Inferior parietal cortex (tissue), 1 donor: ENCODE data around the gene CDIP1.
"Not testable (repeated sequence)": the region's sequence is repeated elsewhere in the genome, so short reads cannot be mapped to it uniquely, and the experiment has no call there.

Source experiments
- DNase-seq: peaks from one replicate; pipeline ENCODE4 v3.0.0-alpha.2; 2016; ENCODE audit errors: extremely low spot score

CDIP1 gene

DNA sequence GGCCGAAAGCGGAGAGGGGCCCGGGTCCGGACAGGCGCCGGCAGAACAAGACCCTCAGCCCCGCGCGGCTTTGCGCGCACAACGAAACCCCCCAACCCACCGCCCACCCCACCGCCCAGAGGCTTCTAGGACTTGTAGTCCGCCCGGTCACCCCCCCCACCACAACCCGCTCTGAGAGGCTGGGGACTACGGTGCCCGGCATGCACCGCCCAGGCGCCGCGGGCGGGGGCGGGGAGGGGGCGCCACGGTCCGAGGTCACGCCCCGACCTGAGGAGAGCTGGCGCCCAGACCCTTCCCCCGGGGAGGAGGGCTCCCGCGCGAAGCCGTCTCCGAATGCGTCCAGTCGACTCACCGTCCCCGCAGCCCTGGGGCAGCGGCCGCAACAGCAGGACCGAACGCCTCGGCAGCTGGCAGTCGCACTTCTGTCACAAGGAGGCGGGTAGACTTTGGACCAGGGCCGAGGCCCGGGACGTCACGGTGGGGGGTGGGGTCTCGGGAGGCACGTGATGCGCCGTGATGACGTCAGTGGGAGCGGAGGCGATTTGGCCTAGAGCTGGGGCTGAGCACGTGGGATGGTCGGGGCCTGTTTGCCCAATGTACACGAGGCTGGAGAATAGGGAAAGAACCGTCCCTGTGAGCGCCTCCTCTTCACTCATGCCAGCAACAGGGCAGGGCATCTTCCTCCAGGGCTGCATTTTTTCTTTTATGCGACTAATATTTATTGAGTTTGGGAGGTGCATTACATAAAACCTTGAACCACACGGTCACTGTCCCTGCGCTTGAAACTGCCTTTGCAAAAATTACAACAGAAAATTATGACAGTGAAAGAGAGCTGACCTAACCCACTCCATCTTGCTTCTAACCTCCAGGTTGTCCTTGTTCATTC, at the start of gene CDIP1:
Gene CDIP1, minus strand, starts transcription at position 424 of the 886 bp plus-strand sequence. CDS start 24,643 bp downstream, outside the sequence.
- DNase-seq, result peak; percentile 95

- no peak for DNase-seq
These were observed 47.7 kb upstream of the CDIP1 start for GRCh38 chr16:4586291-4586690.

- DNase-seq, result no peak
These were observed 45.3 kb upstream of the CDIP1 start for GRCh38 chr16:4583906-4584305.

DNA sequence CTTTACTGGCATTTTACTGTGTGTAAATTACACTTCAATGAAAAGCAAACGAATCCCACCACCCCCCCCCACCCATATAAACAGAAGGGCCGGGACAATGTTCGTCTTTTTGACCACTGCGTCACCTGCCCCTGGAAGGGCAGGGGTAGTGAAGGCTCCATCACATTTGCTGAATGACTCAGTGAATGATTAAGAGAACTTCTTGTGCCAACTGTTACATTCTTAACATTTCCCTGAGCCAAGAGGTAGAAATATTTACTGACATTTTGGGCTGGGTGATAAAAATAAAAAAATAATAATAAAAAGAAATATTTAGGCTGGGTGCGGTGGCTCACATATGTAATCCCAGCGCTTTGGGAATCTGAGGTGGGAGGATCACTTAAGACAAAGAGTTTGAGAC, 41.7 kb upstream of the CDIP1 start:
- no peak for DNase-seq

DNA sequence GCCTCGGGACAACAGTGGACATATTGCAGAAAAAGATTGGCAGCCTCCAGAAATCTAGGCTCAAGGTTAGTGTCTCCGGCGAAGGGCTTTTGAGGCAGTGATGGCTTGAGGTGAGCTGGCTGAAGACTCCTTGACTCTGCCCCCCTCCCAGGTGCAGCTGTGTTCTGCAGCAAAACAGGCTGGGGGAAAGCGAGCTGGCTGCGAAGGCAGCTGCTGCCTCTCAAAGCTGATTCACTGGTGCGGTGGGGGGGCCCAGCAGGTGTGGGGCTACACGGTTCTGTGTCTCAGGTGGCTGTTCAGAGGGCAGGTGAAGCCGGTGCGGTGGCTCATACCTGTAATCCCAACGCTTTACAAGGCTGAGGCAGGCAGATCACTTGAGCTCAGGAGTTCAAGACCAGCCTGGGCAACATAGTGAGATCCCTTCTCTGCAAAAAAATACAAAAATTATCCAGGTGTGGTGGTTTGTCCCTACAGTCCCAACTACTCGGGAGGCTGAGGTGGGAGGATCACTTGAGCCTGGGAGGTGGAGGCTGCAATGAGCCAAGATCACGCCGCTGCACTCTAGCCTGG, 40.5 kb upstream of the CDIP1 start:
- DNase-seq, result no peak

DNA sequence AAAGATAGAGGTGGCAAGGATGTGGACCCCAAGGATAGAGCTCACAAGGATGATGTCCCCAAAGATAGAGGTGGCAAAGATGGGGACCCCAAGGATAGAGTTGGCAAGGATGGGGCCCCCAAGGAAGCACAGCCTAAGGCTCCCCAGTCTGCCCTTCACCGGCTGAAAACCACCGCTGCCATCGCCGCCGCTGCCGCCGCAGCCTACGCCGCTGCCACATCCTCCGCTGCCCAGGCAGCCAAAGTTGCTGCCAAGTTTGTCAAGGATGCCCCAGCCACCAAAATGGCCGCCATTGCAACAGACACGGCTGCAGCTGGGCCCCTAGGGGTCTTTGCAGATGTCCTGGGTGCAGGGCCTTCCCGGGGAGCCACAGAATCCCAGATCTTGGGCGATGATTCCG, 37.4 kb upstream of the CDIP1 start:
- DNase-seq, result no peak

GRCh38 chr16:4574919-4575705, 36.5 kb upstream of the CDIP1 start:
- no peak for DNase-seq

- not testable (repeated sequence) for DNase-seq
These were observed 35.4 kb upstream of the CDIP1 start for GRCh38 chr16:4573926-4574325.

DNA sequence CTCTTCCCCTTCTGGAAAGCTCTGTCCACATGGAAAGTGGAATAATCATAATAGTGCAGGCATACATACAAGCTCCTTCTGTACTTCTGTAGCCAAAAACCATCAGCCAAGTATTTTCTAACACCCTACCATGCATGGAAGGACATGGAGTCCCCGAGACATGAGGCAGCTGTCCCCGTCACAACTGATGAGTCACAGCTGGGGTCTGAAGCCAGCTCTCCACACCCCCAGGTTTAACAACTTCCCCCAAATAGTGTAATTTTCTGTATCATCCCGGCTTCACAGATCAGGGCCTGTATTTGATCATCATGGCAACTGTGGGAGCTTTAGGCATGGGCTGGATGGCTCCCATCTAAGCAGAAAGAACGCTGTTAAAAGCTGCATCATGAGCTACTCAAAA, 34.1 kb upstream of the CDIP1 start:
- DNase-seq, result peak; percentile 53

DNA sequence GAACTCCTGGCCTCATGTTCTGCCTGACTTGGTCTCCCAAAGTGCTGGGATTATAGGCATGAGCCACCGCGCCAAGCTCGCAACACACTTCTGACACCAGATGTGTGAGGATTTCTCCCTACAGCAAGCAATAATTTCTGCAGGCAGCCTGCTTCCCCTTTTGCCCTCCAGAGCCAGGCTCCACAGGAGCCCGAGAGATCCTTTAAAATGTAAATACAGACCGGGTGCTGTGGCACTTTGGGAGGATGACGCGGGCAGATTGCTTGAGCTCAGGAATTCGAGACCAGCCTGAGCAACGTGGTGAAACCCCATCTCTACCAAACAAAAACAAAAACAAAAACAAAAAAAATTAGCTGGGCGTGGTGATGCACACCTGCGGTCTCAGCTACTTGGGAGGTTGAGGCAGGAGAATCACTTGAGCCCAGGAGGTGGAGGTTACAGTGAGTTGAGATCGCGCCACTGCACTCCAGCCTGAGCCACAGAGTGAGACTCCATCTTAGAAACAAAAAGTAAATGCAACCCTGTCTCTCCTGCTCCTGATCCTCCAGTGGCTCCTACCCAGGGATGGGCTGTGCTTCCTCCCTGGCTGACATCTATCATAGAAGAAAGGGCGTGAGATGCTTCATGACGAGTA, 32.2 kb upstream of the CDIP1 start:
- no peak for DNase-seq

GRCh38 chr16:4570086-4570485, 31.5 kb upstream of the CDIP1 start:
- DNase-seq, result no peak

DNA sequence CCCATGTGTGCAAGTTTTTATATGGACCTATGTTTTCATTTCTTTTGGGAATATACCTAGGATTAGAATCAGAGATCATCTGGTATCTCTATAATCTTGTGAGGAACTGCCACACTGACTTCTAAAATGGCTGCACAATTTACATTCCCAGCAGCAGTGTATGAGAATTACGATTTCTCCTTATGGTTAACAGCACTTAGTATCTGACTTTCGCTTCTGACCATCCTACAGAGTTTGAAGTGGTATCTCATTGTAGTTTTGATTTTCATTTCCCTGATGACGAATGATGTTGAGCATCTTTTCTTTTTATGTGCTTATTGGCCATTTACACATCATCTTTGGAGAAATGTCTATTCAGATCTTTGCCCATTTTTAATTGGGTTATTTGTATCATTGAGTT, 27.6 kb upstream of the CDIP1 start:
- no peak for DNase-seq

DNA sequence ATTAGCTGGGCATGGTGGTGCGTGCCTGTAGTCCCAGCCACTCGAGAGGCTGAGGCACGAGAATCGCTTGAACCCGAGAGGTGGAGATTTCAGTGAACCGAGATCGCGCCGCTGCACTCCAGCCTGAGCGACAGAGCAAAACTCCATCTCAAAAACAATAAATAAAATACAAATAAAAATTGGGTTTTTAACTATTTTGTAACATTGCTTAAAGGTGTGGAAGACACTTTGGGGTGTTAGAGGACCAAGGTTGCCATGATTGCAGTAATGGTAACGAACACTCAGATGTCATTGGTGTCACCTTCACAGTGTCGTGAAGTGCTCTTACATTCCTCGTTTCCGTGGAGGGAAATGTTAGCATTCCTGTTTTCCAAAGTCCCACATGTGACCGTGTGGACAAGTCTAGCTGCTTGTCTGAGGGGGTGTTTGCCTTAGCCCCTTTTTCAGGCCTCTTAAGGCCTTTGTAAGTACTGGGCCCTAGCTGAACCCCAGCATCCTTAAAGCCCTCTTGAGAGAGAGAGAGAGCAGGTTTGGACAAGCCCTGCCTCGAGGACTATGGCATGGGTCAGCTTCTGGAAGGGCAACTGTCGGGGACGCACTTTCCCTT, 26.2 kb upstream of the CDIP1 start:
- DNase-seq, result no peak

- peak; percentile 49 for DNase-seq
These were observed 23.0 kb upstream of the CDIP1 start for GRCh38 chr16:4561596-4561995.

GRCh38 chr16:4557973-4558372, 19.4 kb upstream of the CDIP1 start:
- DNase-seq, result no peak

DNA sequence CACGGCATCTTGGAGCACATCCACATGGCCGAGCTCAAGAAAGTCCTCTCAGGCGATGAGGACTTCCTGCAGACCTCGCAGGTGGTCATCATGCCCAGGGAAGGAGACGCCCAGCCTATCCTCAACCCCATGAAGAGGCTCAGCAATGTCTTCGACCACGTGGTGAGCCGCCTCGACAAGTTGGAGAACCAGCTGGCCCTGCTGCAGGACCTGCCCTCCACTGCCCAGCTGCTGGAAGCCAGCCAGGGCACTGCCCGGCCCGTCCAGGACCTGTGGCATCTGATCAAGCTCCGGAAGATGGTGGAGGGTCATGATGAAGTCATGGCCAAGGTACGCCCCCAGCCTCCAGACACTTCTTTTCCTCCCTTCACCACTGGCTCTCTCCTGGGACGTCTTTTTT, 18.0 kb upstream of the CDIP1 start:
- no peak for DNase-seq

GRCh38 chr16:4556112-4556511, 17.5 kb upstream of the CDIP1 start, which contains the start of gene C16orf96:
TSS of gene C16orf96 (plus strand) at chr16:4556340. CDS start at chr16:4556490, 150 bp downstream.
- no peak for DNase-seq

GRCh38 chr16:4552541-4552940, 14.0 kb upstream of the CDIP1 start:
- no peak for DNase-seq

- no peak for DNase-seq
These were observed 12.0 kb upstream of the CDIP1 start for GRCh38 chr16:4550591-4550990.

- no peak for DNase-seq
These were observed 9.6 kb upstream of the CDIP1 start for GRCh38 chr16:4548124-4548523.

GRCh38 chr16:4544473-4544872, 5.9 kb upstream of the CDIP1 start:
- no peak for DNase-seq
